ENCODE results near the gene GPR32. TPM values are rescaled to one million over a fixed set of nuclear protein-coding genes. Genes with fewer than 3 reads are reported as not detected.
A peak's percentile ranks its signal among the peaks of the same experiment; 100 is the strongest.
"Not testable (repeated sequence)": the region's sequence is repeated elsewhere in the genome, so short reads cannot be mapped to it uniquely, and the experiment has no call there.

GPR32 gene, protein sequence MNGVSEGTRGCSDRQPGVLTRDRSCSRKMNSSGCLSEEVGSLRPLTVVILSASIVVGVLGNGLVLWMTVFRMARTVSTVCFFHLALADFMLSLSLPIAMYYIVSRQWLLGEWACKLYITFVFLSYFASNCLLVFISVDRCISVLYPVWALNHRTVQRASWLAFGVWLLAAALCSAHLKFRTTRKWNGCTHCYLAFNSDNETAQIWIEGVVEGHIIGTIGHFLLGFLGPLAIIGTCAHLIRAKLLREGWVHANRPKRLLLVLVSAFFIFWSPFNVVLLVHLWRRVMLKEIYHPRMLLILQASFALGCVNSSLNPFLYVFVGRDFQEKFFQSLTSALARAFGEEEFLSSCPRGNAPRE
- total RNA-seq: not detected in 2 replicates

DNA sequence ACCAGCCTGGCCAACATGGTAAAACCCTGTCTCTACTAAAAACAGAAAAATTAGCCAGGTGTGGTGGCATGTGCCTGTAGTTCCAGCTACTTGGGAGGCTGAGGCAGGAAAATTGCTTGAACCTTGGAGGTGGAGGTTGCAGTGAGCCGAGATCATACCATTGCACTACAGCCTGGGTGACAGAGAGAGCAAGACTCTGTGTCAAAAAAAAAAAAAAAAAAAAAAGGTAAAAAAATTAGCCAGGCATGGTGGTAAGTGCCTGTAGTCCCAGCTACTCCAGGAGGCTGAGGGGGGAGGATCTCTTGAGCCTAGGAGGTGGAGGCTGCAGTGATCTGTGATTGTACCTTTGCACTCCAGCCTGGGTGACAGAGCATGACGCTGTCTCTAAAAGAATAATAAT lies at the start of gene GPR32:
Gene GPR32, plus strand, starts transcription at position 301 of the 400 bp plus-strand sequence. CDS start 137 bp downstream, outside the sequence.
- not testable (repeated sequence) for DNase-seq (ENCODE audit: low read depth in 2 of 2)

DNA sequence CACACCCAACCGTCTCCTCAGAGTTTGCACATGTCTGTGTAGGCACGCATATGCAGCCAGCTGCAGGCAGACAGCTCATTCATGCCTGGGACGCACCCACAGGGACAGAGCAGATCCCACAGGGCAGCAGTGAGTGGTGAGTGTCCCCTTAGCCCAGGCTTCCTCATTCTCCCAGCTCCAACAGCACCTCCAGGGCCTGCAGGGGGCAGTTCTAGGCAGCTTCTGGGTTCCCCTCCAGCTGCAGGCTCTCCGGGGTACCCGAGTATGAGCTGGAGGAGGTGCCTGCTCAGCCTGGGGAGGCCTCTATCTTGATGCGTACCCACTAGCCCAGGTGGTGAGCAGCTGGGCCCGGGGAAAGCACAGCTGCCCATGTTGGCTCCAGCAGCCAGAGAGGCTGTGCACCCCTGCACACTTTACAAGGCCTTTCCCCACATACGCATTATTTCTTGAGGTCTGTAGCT lies 49.3 kb upstream of the GPR32 start:
- DNase-seq (ENCODE audit: low read depth in 2 of 2): peak in 1 of 2 donors; percentile 31

DNA sequence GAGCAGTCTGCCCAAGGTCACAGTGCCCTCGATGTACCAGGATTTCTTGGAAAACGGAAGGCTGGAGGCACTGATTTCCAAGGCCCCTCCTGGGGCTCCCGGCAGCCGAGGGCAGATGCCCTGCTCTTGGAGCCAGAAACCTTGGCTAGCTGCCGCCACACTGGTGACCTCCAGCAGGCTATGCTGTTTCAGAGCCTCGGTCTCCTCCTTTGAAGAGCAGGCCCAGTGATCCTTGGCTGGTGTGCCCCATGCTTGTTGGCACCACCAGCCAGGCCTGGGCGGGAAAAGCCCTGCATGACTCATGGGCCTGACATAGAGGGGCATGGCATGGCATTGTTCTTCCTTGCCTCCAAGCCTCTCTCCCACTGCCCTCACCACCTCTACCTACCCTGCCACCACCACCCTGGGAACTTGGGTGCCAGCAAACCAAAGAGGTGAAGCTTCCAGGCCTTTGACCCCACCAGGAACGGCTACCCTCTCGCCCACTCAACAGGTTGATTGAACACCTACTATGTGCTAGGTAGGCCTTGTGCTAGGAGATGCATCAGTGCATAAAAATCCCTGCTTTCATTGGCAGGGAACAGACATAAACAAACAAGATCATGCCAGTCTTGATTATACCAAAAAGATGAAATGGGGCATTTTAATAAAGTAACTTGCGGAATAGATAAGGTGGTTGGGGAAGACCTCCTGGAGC lies 48.7 kb upstream of the GPR32 start:
- DNase-seq (ENCODE audit: low read depth in 2 of 2): no peak

DNA sequence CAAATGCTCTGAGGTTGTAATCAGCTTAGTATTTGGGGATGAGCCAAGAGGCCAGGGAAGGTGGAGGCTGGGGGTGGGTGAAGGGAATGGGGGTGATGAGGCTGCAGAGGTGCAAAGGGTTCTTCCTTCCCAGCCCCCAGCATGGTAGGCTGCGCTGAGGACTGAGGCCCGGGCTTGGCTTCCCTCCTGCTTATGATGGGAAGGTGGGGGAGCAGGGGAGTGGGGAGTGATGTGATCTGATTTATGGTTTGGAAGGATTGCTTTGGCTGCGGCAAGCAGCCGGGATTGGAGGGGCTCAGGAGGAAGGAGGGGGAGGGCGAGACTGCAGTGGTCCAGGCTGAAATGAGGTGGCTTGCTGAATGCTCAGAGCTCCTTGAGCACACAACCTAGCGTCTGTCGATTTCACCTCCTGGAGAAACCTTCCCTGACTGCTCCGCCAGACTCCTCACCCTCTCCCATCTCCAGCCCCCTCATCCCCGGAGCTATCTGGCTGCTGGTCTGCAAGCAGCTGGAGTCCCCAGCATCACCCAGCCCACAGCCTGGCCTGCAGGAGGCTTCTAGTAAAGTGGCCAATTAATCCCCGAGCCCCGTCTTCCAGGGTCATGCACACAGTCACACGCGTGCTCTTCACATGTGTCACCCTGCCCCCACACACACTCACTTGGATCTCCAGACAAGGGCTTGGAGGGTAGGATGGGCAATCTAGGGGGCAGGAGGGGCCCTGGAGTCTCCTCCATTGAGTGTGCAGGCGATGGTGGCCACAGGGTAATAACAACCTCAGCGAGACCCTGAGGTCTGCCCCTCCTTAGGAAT lies 47.9 kb upstream of the GPR32 start:
- DNase-seq (ENCODE audit: low read depth in 2 of 2): no peak

DNA sequence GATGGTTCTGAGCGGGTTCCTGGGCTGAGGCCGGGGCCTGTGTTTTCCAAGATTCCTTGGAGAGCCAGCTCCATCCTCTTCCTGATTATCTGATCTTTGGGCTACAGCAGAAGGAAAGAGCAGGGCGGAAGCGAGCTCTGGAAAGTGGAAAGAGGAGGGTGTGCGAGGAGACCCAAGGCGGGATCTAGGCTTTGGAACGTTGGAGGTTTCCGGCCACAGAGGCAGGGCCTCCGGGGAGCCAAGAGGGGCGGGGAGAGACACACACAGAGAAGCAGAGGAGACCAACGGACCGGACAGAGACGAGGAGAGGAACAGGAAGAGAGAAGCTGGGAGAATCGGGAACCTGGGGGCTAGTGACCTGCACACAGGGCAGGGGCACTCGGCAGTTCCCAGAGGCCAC lies 47.2 kb upstream of the GPR32 start, which contains the start of gene CLEC11A:
Gene CLEC11A, plus strand, starts transcription at position 296 of the 400 bp plus-strand sequence. CDS start 162 bp downstream, outside the sequence.
- DNase-seq (ENCODE audit: low read depth in 2 of 2): peak in 1 of 2 donors; percentile 40

DNA sequence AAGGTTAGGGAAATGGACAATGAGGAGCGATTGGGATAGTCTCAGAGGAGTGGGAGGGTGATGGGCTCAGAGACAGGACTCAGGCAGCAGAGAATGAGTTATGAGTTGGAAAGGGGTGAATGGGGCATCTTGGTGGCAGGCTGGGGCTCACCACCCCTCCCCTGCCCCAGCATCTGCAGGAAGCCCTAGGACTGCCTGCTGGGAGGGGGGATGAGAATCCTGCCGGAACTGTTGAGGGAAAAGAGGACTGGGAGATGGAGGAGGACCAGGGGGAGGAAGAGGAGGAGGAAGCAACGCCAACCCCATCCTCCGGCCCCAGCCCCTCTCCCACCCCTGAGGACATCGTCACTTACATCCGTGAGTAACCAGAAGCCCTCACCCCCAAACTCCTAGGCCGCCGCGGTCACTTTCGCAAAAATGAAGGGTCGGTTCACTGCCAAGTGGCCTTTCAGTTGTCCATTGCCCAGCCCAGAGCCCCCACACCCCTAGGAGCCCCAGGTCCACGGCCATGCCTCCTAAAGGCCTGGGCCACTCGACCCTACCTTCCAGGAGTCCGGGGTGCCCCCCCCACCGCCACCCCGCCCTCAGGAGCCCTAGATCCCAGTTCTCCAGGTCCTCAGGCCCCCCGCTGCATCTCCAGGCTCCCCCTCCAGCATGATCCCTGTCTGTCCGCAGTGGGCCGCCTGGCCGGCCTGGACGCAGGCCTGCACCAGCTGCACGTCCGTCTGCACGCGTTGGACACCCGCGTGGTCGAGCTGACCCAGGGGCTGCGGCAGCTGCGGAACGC lies 46.3 kb upstream of the GPR32 start:
- DNase-seq (ENCODE audit: low read depth in 2 of 2): no peak

DNA sequence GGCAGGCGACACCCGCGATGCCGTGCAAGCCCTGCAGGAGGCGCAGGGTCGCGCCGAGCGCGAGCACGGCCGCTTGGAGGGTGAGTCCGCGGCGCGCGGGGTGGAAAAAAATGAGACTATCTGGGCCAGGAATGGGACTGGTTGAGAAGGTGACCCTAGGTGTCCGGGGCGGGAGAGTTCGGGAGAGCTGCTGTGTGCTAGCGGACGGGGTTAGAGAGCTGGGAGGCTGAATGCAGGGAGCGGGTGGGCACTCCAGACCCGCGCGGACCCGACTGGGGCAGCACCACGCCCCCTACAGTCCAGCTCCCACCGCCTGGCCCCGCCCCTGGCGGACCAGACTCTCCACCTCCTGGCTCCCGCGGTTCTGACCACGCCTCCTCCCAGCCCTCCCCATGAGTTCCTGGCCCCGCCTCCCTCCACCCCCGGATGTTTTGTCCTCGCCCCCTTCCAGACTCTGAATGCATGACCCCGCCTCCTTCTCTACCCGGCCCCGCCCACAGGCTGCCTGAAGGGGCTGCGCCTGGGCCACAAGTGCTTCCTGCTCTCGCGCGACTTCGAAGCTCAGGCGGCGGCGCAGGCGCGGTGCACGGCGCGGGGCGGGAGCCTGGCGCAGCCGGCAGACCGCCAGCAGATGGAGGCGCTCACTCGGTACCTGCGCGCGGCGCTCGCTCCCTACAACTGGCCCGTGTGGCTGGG lies 45.6 kb upstream of the GPR32 start:
- DNase-seq (ENCODE audit: low read depth in 2 of 2): peak; percentile 100

DNA sequence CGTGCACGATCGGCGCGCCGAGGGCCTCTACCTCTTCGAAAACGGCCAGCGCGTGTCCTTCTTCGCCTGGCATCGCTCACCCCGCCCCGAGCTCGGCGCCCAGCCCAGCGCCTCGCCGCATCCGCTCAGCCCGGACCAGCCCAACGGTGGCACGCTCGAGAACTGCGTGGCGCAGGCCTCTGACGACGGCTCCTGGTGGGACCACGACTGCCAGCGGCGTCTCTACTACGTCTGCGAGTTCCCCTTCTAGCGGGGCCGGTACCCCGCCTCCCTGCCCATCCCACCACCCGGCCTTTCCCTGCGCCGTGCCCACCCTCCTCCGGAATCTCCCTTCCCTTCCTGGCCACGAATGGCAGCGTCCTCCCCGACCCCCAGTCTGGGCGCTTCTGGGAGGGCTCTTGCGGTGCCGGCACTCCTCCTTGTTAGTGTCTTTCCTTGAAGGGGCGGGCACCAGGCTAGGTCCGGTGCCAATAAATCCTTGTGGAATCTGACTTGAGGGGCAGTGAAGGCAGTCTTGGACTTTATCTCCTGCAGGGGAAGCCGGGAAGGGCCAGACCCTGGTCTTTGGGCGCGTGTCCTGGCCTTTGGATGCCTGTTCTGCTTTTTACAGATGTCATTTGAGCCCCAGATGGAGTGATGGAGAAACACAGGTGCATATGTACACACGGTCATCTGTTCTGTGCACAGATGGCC lies 44.9 kb upstream of the GPR32 start:
- DNase-seq (ENCODE audit: low read depth in 2 of 2): no peak

DNA sequence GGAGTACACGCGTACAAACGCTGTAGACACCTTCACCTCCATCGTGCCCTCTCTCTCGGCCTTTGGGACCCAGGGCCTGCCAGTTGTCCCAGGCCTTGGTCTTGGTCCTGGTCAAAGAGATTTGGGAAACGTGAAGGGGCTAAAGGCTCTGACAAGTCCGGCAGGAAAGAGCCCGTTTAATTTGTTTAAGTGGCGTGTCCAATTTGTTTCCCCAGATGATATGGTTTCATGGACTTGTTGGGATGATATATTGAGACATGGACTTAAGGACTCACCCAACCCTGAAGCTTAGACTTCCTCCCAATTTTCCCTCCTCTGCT lies 44.4 kb upstream of the GPR32 start:
- DNase-seq (ENCODE audit: low read depth in 2 of 2): no peak

DNA sequence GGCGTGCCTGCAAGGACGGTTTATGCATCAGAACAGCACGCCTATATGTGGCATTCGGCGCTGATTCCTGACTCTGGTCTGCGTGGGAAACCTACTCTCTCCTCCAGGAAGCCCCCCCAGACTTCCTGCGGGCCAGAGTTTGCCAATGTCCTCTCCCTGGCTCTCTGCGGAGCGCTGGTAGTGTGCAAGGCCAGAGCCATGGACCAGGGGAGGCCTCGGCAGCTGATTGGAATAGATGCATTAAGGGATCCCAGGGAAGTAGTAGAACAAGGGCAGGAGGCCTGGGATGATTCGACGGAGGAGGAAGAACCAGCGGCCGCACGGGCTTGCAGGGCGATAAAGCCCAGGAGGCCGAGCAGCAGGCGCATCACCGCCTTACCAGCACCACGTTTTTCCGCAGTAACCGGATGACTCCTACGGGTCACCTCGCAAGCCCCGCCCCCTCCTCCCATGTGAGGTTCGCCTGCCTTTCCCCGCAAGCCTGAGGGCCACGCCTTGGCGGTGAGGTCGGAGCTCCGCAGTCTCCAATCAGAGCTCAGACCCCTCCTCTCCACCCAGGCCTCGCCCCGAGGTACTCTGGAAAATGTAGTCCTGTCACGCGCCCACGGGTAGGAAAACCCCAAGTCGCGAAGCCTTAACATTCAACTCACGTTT lies 42.1 kb upstream of the GPR32 start:
- peak; percentile 90 to 91 for DNase-seq (ENCODE audit: low read depth in 2 of 2)

DNA sequence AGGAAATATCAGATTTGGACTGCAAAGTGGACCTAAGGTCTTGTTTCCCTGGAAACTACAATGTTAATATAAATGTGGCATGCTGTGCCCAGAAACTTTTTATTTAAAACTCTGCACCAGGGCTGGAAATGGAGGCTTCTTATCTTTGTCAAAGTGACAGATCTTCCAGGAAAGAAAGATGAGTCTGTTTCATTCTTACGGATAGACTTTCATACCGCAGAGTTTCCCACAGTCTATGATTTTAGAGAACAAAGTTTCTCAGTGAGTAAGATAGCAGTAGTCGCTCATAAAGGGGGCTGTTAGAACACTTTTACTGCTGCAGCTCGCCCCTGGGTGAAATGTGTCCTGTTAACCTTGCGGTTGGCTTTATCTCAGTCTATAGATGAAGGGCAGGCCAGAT lies 40.4 kb upstream of the GPR32 start:
- DNase-seq (ENCODE audit: low read depth in 2 of 2): no peak

DNA sequence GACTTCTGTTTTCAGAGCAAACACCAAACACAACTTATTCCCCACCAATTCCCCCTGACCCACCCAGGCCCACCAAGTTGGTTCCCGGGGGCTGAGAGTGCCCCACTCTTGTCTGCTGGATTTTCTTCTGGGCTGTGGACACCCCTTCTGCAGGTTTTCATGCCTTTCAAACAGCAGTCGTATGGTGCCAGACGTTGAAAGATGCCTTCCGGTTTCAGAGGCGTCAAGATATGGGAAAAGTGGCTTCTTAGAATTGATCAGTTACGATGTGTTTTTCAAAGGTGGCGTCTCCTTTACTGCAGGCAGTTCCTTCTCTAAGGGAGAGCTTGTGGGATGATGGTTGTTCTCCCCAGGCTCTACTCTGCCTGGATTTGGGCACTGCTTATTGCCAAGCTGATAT lies 34.4 kb upstream of the GPR32 start:
- DNase-seq (ENCODE audit: low read depth in 2 of 2): no peak

DNA sequence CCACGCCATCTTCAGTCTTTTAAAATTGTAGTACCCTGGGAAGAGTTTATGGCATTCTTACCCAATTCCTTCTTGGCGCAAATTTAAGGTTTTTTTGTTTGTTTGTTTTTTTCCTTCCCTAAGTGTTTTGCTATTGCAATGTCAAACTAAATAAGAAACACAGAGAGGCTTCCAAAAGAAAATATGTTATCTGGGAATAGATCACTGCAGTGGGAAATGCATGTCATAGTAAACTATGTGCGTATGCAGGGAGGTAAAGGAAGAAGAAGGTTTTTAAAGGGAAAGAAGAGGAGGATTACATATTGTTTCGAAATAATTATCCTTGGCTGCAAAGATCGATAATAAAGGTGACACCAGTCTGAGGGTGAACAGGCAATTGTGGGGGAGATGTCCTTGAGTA lies 33.9 kb upstream of the GPR32 start:
- no peak for DNase-seq (ENCODE audit: low read depth in 2 of 2)

DNA sequence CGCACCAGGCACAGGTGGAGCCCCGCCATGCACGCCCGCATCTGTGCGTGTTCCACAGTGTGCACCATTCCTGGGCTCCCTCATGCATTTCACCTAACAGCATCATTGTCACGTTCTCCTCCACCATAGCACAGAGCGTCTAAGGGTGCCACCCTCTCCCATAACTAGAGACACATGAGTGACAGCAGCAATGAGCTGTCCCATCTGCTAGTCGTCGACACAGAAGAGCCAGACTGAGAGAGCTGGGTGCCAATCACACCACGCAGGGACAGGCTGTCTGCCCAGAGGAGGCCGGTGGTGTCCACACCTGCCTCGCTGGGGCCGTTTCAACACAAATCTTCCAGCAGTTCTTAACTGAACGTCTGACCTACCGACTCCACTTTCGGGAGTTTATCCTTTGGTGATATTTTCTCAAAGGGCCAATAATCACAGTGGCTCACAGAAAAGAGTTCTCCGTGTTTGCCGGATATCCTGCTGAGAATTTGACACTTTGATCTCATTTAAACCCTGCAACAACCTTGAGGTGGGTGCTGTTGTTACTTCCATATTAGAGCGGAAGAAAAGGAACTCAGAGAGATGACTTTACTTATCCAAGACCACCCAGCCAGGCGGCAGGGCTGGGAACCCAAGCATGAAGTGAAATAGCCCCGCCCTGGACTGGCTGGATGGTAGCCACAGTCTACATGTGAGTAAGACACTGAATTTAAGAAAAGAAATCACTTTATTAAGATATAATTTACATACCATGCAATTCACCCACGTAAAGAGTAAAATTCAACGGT lies 30.9 kb upstream of the GPR32 start:
- no peak for DNase-seq (ENCODE audit: low read depth in 2 of 2)

DNA sequence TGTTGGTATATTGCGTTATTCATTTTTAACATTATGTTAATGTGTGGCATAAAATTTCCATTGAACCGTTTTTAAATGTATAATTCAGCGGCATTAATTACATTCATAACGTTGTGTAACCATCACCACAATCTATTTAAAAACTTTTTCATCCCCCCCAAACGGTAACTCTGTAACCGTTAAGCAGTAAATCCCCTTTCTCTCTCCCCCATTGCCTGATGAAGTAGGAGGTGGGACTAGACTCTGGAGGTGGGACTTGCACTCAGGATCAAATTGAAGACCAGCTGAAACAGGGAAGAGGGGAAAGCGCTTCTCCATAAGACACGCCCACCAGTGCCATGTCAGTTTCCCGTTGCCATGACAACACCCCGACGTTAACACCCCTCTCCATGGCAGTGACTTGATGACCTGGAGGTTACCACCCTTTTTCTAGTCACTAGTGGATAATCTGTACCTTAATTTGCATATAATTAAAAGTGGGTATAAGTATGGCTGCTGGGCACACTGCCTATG lies 30.3 kb upstream of the GPR32 start:
- DNase-seq (ENCODE audit: low read depth in 2 of 2): no peak

DNA sequence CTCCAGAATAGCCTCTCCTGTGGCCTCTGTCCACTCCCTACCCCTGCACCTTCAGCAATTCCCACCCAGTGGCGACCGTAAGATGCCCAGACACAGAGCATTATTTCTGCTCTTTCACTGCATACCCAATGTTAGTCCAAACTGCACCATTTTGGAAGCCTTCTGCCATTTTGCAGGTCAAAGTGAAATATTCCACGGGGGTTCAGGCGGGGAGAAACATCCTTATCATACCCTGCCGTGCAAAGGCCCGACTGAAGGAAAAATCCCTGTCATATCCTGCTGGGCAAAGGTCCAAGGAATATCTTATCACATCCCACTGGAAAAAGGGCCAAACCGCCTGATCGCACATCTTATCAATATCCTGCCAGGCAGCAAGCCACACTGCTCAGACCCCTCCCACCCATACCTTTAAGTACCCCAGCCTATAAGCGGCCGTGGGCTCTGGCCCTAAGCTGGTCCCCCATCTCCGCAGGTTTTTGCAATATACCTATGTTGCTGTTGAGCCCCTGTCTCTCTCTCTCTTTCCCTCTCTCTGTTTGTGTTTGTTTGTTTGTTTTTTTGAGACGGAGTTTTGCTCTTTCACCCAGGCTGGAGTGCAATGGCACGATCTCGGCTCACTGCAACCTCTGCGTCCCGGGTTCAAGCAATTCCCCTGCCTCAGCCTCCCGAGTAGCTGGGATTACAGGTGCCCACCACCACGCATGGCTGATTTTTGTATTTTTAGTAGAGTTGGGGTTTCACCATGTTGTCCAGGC lies 28.9 kb upstream of the GPR32 start:
- peak; percentile 39 to 80 for DNase-seq (ENCODE audit: low read depth in 2 of 2)

DNA sequence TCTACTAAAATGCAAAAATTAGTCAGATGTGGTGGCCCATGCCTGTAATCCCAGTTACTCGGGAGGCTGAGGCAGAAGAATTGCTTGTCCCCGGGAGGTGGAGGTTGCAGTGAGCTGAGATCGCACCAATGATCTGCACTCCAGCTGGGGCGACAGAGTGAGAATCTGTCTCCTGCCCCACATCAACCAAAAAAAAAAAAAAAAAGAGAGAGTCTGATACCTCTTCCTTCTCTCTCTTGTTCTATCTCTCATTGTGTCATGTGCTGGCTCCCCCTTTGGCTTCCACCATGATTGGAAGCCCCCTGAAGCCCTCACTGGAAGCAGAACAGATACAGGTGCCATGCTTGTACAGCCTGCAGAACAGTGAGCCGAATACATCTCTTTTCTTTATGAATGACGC lies 26.7 kb upstream of the GPR32 start:
- no peak for DNase-seq (ENCODE audit: low read depth in 2 of 2)

DNA sequence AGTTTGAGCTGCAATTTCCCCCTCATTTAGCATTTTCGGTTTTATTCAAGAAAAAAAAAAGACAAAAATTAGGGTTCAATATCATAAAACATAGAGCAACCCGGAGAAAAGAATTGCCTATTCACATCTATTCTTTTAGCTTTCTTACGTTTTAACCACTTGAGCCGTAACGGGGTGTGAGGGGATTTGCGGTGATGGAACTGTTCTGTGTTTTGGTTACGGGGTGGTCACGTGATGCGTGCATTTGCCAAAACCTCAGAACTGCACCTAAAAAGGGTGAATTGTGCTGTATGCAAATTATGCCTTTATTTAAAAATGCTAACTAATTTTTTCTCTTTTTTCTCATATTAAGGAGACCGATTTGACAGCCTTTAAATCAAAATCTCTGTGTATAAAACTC lies 25.0 kb upstream of the GPR32 start:
- no peak for DNase-seq (ENCODE audit: low read depth in 2 of 2)

All from lung microvascular endothelial cell (primary cell).